IPS-18c (cell line): ENCODE data around the gene LHCGR.

Experiments
- H3K4me3 ChIP-seq: 2 replicates; pipeline ENCODE4 v1.7.0; 2013; ENCODE audit warnings: low read depth, mild to moderate bottlenecking, low read length, moderate library complexity; ENCODE audit not compliant: insufficient read depth
- H3K9me3 ChIP-seq: one replicate; pipeline ENCODE4 v1.6.1; 2013; ENCODE audit warnings: mild to moderate bottlenecking, low read length, moderate library complexity; ENCODE audit not compliant: control insufficient read depth, insufficient read depth

The LHCGR gene

GRCh38 chr2:48755473-48755872 lies at the start of gene LHCGR:
LHCGR (minus strand) TSS chr2:48755724; CDS start chr2:48755671, 53 bp downstream.
- no peaks in the 10 kb centered on the region for H3K9me3 ChIP-seq
- peak within 1 kb of the TSS; percentile 20 for H3K4me3 ChIP-seq

DNA sequence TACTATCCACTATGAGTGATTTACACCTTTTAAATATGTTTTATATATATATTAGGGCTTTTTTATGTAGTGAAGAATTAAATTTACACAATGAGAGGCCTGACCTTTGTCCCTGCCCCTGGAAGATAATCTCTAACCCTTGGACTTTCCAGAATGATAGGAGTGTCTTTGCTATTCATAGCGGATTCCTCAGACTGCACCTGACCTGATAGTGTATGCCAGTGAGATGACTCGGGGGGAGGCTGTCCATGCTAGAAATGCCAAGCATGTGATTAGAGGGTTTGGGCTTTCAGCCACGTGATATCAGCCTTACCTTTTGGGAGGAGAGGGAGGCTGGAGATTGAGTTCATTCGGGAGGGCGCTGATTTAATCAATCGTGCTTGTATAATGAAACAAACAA lies 44.1 kb upstream of the LHCGR start:
- Histone ChIP-seq H3K9me3 (no peaks in the 10 kb centered on the region), H3K4me3 (no peak overlapping the region)

DNA sequence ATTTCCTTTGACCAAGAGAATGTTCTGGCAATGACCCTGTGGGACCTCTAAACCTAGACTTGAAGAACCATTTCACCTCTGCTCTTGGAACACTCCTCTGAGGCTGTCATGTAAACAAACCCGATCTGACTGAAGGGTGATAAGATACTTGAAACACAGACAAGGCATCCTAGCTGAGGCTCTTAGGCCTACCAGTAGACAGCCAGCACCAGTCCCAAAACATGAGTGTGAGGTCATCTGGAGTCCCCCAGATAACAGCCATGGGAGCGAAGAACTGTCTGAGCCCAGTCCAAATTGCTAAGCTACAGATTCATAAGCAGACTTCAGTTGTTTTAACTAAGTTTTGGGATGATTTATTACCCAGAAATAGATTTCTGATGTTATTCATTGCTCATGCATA lies 39.5 kb upstream of the LHCGR start:
- no peak overlapping the region for H3K4me3 ChIP-seq
- H3K9me3 ChIP-seq, result no peaks in the 10 kb centered on the region

DNA sequence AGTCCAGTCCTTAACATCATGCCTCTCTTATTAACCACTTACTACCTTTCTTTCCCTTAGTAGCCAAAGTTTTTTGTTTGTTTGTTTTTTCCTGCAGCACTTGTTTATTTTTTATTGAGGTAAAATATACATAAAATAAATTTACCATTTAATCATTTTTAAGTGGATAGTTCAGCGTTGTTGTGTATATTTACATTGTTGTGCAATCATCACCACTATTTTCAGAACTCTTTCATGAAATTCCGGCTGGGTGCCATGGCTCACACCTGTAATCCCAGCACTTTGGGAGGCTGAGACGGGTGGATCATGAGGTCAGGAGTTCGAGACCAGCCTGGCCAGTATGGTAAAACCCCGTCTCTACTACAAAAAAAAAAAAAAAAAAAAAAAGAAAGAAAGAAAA lies 38.1 kb upstream of the LHCGR start:
- Histone ChIP-seq H3K4me3 (no peak overlapping the region), H3K9me3 (no peaks in the 10 kb centered on the region)

DNA sequence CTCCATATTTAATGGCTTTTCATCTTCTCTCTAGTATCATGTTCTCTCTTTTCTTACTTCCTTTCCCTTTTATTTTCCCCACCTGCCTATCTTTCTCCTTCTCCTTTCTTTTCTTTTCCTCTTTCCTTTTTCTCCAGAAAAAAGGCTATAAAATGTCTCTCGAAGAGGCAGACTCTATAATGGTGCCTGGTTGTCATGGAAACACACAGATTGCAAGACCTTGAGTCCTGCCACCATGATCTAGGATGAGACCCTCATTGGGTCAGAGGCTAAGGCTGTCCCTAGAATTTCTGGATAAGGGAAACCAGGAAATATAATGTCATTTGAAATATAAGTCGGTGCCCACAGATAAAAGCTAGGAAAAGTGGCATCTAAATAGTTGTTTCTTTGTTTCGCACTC lies 36.5 kb upstream of the LHCGR start:
- Histone ChIP-seq H3K9me3 (no peaks in the 10 kb centered on the region), H3K4me3 (no peak overlapping the region)

DNA sequence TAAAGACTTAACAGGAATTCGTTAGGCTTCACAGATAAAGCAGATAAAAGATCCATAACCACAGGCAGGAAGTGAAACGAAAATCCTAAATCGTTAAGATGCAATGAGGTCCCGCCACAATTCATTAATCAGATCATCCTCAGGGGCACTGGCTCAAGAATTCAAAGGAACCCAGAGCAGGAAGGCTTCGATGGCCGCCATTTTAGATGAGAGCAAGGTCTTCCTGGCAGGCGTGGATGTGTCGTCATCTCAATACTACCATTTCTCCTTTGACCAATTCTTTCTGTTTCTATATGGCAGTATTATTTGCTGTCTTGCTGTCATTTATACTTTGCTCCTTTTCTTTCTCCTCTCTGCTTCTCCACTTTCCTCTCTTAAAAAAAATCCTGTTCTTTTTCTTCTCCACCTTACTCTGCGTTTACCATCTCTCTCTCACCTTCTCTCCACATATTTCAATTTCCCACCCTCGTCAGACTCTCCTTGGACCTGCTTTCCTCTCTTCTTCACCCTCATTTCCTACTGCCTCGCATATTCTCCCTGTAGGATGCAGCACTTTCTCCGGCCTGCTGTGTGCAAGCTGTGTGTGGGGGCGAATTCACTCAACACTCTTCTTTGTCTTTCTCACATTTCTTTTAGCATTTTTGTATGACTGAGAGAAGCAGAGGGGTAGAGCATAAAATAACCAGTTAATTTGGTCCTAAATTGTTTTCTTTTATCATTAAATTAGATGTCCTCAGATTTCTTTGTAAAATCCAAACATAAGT lies 35.1 kb upstream of the LHCGR start:
- Histone ChIP-seq H3K9me3 (no peaks in the 10 kb centered on the region), H3K4me3 (no peak overlapping the region)

DNA sequence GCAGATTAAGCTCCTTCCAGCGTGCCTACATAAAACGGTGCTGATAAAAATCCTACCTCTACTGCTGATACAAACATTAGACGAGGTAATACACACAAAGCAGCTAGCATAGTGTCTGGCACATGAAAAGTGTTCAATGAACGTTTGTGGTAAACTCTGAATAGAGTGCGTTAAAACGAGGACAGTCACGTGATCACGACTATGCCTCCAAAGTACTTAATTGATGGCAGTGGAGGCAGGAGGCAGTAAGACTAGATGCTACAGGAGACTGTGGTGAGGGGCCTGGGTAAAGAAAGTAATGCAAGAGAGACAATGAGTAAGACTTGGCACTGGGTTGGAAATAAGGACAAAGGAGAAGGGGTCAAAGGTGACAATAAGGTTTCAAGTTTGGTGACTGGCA lies 32.1 kb upstream of the LHCGR start:
- Histone ChIP-seq H3K4me3 (no peak overlapping the region), H3K9me3 (no peaks in the 10 kb centered on the region)

- Histone ChIP-seq H3K9me3 (no peaks in the 10 kb centered on the region), H3K4me3 (no peak overlapping the region)
Measured at GRCh38 chr2:48781366-48781765, 25.8 kb upstream of the LHCGR start.

DNA sequence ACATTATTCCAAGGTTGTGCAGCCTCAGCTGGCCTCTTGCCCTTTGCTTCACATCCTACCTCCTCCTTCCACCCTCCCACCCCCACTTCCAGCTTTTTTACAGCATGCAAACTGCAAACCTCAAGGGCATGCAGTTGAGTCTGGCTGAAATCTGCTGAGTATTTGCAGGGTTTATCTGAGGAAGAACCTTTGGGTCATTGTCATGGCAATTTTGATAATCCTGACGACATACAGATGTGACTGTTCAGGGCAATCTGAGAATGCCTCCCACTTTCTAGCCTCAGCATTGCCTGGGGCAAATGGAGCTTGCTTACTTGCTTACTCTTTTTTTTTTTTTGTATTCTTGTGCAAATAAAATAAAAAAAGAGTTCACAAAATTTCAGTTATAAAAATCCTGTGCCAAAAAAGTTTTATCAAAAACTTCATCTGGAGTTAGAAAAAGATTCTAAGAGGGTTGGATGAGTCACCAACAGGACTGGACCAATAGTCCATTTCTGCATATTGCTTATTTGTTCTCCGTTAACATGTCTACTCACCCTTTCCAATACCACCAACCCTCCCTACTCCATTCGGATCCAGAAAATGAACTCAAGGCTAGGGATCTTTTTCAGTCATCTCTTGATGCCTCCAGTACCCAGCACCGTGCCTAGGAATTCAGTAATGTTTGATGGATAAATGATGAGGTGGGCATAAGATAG lies 23.6 kb upstream of the LHCGR start:
- Histone ChIP-seq H3K9me3 (no peaks in the 10 kb centered on the region), H3K4me3 (no peak overlapping the region)

- no peaks in the 10 kb centered on the region for H3K9me3 ChIP-seq
- H3K4me3 ChIP-seq, result no peak overlapping the region
Measured at GRCh38 chr2:48774251-48774650, 18.7 kb upstream of the LHCGR start.

GRCh38 chr2:48771241-48772014 lies 15.9 kb upstream of the LHCGR start:
- H3K9me3 ChIP-seq, result no peaks in the 10 kb centered on the region

DNA sequence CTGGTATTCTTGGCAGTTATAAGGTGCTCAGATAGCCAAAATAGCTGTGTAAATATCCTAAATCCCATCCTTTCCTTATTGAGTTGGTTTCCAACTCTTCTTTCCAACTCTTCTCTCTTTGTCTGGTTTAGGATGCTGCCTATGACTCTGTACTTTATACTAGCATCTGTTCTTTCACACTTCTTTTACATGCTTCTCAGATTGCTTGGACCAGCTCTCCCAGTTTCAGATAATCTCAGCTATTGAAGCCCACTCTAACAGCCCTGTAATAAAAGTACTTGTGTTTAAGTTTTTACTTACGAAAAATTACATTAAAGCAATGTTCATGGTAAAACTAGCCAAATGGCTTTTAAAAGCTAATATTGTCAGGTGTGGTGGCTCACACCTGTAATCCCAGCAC lies 14.7 kb upstream of the LHCGR start:
- no peaks in the 10 kb centered on the region for H3K9me3 ChIP-seq
- no peak overlapping the region for H3K4me3 ChIP-seq

More at GRCh38 chr2:48771241-48772014, 15.9 kb upstream of the LHCGR start:
- no peak overlapping the region for H3K4me3 ChIP-seq

DNA sequence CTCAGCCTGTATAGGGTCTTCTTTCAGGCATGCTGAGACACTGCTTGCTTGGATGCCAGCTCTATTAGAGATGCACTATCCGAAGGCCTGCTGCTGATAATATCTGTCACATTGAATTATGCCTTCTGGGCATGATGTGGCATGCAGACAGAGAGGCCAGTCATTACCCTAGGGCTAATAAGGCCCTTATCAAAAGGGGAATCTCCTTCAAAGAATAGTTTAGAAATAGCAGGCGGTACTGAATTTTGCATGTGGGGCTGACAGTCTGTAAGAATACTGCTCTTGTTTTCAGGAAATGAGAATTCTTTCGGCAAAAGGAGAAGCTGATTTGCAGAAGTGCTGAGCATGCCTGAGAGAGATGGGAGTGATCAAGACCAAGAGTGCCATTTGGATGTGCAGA lies 13.1 kb upstream of the LHCGR start:
- Histone ChIP-seq H3K9me3 (no peaks in the 10 kb centered on the region), H3K4me3 (no peak overlapping the region)

- no peaks in the 10 kb centered on the region for H3K9me3 ChIP-seq
- H3K4me3 ChIP-seq, result peak overlapping the region; percentile 28
Measured at GRCh38 chr2:48767330-48767729, 11.8 kb upstream of the LHCGR start.

DNA sequence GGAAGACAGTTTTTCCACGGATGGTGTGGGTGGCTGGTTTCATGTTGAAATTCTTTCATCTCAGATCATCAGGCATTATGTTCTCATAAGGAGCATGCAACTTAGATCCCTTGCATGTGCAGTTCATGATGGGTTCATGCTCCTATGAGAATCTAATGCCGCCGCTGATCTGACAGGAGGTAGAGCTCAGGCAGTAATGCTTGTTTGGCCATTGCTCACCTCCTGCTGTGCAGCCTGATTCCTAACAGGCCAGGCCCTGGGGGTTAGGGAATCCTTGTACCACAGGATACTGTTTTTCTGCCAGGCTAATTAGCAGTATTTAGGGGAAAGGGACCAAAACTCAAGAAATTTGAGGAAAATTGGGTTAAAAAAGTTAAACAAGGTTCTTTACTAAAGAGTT lies 5.3 kb upstream of the LHCGR start:
- H3K9me3 ChIP-seq, result no peaks in the 10 kb centered on the region

DNA sequence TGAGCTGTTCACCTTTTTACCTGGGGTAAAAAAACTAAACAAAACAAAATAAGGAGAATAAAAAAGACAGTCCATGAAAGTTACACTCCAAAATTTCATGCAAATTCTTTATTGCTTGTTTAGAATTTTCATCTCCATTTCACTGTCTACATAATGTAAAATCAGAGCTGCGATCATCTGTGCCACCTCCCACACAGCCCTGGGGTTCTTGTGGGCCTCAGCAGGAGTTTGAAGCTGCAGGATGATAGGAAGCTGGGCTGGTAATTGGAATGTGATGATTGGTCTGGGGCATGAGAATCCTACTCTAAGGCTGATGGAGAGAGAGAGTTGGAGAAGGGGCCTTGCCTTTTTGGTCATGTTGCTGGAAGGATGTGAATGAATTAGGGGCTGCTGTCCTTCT lies 4.2 kb upstream of the LHCGR start:
- Histone ChIP-seq H3K4me3 (no peak overlapping the region), H3K9me3 (no peaks in the 10 kb centered on the region)

More for the DNA sequence above, 5.3 kb upstream of the LHCGR start:
- no peak overlapping the region for H3K4me3 ChIP-seq

GRCh38 chr2:48756289-48756688 lies 765 bp upstream of the LHCGR start:
- no peaks in the 10 kb centered on the region for H3K9me3 ChIP-seq
- H3K4me3 ChIP-seq, result no peak overlapping the region

DNA sequence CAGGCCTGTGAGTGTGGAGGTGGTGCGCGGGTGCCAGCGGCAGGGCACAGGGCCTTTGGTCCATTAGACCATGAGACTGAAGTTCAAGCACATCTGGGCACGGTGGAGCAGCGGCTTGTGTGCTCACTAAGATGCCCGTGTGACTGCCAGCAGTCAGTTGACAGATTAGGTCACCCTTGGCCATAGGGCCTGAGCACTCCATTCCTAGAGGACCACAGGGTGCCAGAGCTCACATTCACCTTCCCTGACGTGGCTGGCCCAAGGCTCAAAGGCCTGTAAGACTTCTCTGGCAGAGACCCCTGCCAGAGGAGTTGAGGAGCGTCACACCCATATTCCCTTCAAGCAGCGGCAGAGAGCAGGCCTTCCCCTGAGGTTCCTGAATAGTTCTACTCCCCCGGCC lies 650 bp downstream of the LHCGR start:
- Histone ChIP-seq H3K9me3 (no peaks in the 10 kb centered on the region), H3K4me3 (peak overlapping the region; percentile 20; the same call in 1 of the 2 replicates)
